ENCODE measurements around the gene HES2. TPM values are rescaled to one million over a fixed set of nuclear protein-coding genes. Genes with fewer than 3 reads are reported as not detected.

HES2 gene
- total RNA-seq, 2 donors from 2014 or later, result 2.2 to 13.4 TPM

DNA sequence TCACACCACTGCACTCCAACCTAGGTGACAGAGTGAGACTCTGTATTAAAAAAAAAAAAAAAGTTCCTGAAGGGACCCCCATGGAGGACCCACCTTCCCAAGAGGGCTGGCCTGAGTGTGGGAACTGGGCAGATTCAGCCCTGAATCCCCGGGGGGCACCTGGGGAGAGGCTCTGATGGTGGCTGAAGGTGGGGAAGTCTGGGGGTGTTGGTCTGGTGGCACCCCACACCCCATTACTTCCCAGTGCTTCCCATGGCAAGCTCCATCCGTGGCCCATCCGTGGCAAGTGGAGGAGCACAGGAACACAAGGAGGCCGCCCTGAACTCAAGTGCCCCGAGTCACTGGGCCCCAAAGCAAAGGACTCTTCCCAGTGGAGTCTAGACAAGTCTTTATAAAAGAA lies 47.0 kb upstream of the HES2 start:
- intact Hi-C loops (cut with DNase I), result no loop called here
- H3K36me3 ChIP-seq, result no peaks in the 10 kb centered on the region
- WGBS, result 95% methylated on average over 5 of the region's 5 CpGs

GRCh38 chr1:6466023-6466422 lies 46.3 kb upstream of the HES2 start, which contains the start of gene TNFRSF25:
Gene TNFRSF25 (minus strand): TSS chr1:6466173. CDS start chr1:6466107, 66 bp downstream.
- DNase-seq (ENCODE audit: low spot score), result no peak
- no peak within 1 kb of the TSS for H3K4me3 ChIP-seq

More for the DNA sequence above, 47.0 kb upstream of the HES2 start:
- H3K9me3 ChIP-seq, result no peaks in the 10 kb centered on the region
- TF ChIP-seq CTCF (IDR thresholded peaks at IDR 0.05) (no peak), POLR2A (IDR thresholded peaks at IDR 0.05) (no peak), POLR2AphosphoS5 (IDR thresholded peaks at IDR 0.05) (no peak)
- no peak for DNase-seq (ENCODE audit: low spot score)
- H3K27ac ChIP-seq, result no peak overlapping the region
- no peaks in the 10 kb centered on the region for H3K4me1 ChIP-seq (replicated peaks)
- no peak overlapping the region for H3K4me3 ChIP-seq
- H3K27me3 ChIP-seq (replicated peaks; ENCODE audit: insufficient read depth), result no peaks in the 10 kb centered on the region

DNA sequence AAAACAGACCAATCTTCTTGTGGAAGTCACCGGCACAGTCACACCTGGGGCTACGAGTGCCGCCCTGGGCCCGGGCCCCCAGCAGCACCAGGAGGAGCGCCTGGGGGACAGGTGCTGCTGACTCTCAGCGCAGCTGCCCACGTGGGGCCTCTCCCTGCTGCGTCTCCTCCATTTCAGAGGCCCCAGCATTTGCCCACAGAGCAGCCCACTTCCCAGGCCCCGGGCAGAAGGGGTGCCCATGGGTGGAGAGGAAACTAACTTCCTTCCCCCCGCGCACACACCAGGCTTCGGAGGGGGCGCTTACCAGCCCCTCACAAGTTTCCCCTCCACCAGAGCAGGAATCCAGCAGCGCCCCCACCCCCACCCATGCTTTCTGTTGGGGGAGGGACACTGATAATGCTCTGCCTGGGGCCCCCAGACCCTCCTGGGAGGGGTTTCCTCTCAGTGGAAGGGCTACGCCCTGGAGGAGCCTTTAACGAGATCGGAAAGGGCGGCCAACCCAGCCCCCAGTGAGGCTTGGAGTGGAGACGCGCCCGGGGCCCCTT lies 45.8 kb upstream of the HES2 start:
- no peak for DNase-seq (ENCODE audit: low spot score)
- no peaks in the 10 kb centered on the region for H3K9me3 ChIP-seq
- no peaks in the 10 kb centered on the region for H3K4me1 ChIP-seq (replicated peaks)
- no peaks in the 10 kb centered on the region for H3K27me3 ChIP-seq (replicated peaks; ENCODE audit: insufficient read depth)
- H3K27ac ChIP-seq, result no peak overlapping the region
- H3K36me3 ChIP-seq, result no peaks in the 10 kb centered on the region
- WGBS, result 81% methylated on average over 16 of the region's 21 CpGs
- no peak overlapping the region for H3K4me3 ChIP-seq
- intact Hi-C loops (cut with DNase I), result no loop called here
- TF ChIP-seq POLR2A (IDR thresholded peaks at IDR 0.05), result no peak
- no peak for TF ChIP-seq CTCF (IDR thresholded peaks at IDR 0.05)
- TF ChIP-seq POLR2AphosphoS5 (IDR thresholded peaks at IDR 0.05), result no peak

More at GRCh38 chr1:6466023-6466422, 46.3 kb upstream of the HES2 start, which contains the start of gene TNFRSF25:
- H3K36me3 ChIP-seq, result no peaks in the 10 kb centered on the region
- WGBS, result 69% methylated on average over 19 of the region's 43 CpGs
- intact Hi-C loops (cut with DNase I), result no loop called here
- H3K27ac ChIP-seq, result no peak within 1 kb of the TSS
- H3K27me3 ChIP-seq (replicated peaks; ENCODE audit: insufficient read depth), result no peaks in the 10 kb centered on the region
- no peaks in the 10 kb centered on the region for H3K9me3 ChIP-seq
- H3K4me1 ChIP-seq (replicated peaks), result no peaks in the 10 kb centered on the region
- no peak for TF ChIP-seq POLR2A (IDR thresholded peaks at IDR 0.05)

GRCh38 chr1:6464915-6465314 lies 45.2 kb upstream of the HES2 start:
- Histone ChIP-seq H3K9me3 (no peaks in the 10 kb centered on the region), H3K27me3 (replicated peaks; ENCODE audit: insufficient read depth) (no peaks in the 10 kb centered on the region), H3K36me3 (no peaks in the 10 kb centered on the region), H3K4me3 (no peak overlapping the region), H3K4me1 (replicated peaks) (no peaks in the 10 kb centered on the region), H3K27ac (no peak overlapping the region)
- intact Hi-C loops (cut with DNase I), result no loop called here
- no peak for TF ChIP-seq POLR2A (IDR thresholded peaks at IDR 0.05)
- TF ChIP-seq CTCF (IDR thresholded peaks at IDR 0.05), result no peak
- no peak for TF ChIP-seq POLR2AphosphoS5 (IDR thresholded peaks at IDR 0.05)
- WGBS, result 94% methylated on average over 5 of the region's 5 CpGs
- DNase-seq (ENCODE audit: low spot score), result no peak

- no peak for DNase-seq (ENCODE audit: low spot score)
- H3K4me3 ChIP-seq, result no peak overlapping the region
- no peaks in the 10 kb centered on the region for H3K27me3 ChIP-seq (replicated peaks; ENCODE audit: insufficient read depth)
- no peaks in the 10 kb centered on the region for H3K4me1 ChIP-seq (replicated peaks)
- intact Hi-C loops (cut with DNase I), result no loop called here
- no peak overlapping the region for H3K27ac ChIP-seq
- H3K9me3 ChIP-seq, result no peaks in the 10 kb centered on the region
- TF ChIP-seq POLR2A (IDR thresholded peaks at IDR 0.05) (no peak), POLR2AphosphoS5 (IDR thresholded peaks at IDR 0.05) (no peak), CTCF (IDR thresholded peaks at IDR 0.05) (no peak)
- 81% methylated on average over 7 of the region's 7 CpGs for WGBS
- H3K36me3 ChIP-seq, result no peaks in the 10 kb centered on the region
Observed at GRCh38 chr1:6464514-6464836, 44.8 kb upstream of the HES2 start.

Data from prostate gland (tissue), 2 donors.